ENCODE measurements around the gene HMMR.
"Not testable (repeated sequence)": the region's sequence is repeated elsewhere in the genome, so short reads cannot be mapped to it uniquely, and the experiment has no call there.

- TF ChIP-seq CTCF (conservative IDR thresholded peaks at IDR 0.05; ENCODE audit: low read depth in 2 of 2); REST (IDR thresholded peaks at IDR 0.05; ENCODE audit: unreplicated experiment); EZH2 (IDR thresholded peaks at IDR 0.05; ENCODE audit: low read depth, unreplicated experiment): not testable (repeated sequence)
Measured at GRCh38 chr5:163536442-163536841, 76.0 kb downstream of the HMMR start.

All from GM23338 (cell line).